Measurements from ENCODE around the gene GNA14.

GRCh38 chr9:77516781-77517180, 131.3 kb downstream of the GNA14 start:
- no peak for TF ChIP-seq POLR2A (IDR thresholded peaks at IDR 0.05; ENCODE audit: low read length)
- TF ChIP-seq GATA1 (IDR thresholded peaks at IDR 0.05; ENCODE audit: low read depth, low read length) = no peak
